ENCODE measurements around the gene FAM53A. TPM values are rescaled to one million over a fixed set of nuclear protein-coding genes. Genes with fewer than 3 reads are reported as not detected.

The FAM53A gene
- total RNA-seq, 1 experiment from 2014 or later = 3.1 TPM

GRCh38 chr4:1717129-1718094 lies 33.3 kb upstream of the FAM53A start:
- no peaks in the 10 kb centered on the region for H3K36me3 ChIP-seq (ENCODE audit: low read depth, low read length)
- DNase-seq = no peak
- H3F3A ChIP-seq (ENCODE audit: low read length, unreplicated experiment) = no peaks in the 10 kb centered on the region
- no peak overlapping the region for H3K9ac ChIP-seq (ENCODE audit: low read length)
- no TSS peak for BruUV-seq (replicated peaks)
- H3K9me2 ChIP-seq (replicated peaks; ENCODE audit: low read length) = no peaks in the 10 kb centered on the region
- peaks cover 4% of the 10 kb centered on the region; the same call in 1 of the 2 replicates for H4K20me1 ChIP-seq (ENCODE audit: low read length)
- ATAC-seq = no peak
- peaks cover 84% of the 10 kb centered on the region for H3K79me2 ChIP-seq (ENCODE audit: low read length)
- intact Hi-C loops (cut with micrococcal nuclease) = no loop called here
- no peak overlapping the region for H2AFZ ChIP-seq (ENCODE audit: low read length)
- CTCF ChIA-PET = no interaction called here
- POLR2A ChIA-PET (ENCODE audit: unreplicated experiment) = no interaction called here
- no peaks in the 10 kb centered on the region for H3K27me3 ChIP-seq (ENCODE audit: low read length)
- TF ChIP-seq EZH2 (IDR thresholded peaks at IDR 0.05; ENCODE audit: low read length, unreplicated experiment) = no peak
- TF ChIP-seq EZH2phosphoT487 (IDR thresholded peaks at IDR 0.05; ENCODE audit: borderline replicate concordance, low read length) = no peak
- TF ChIP-seq CTCF (conservative IDR thresholded peaks at IDR 0.05; ENCODE audit: low read depth, low read length) = no peak
- H3K27ac ChIP-seq (ENCODE audit: low read length) = no peak overlapping the region
- no peak overlapping the region for H3K4me3 ChIP-seq (ENCODE audit: low read length)
- H3K4me2 ChIP-seq (ENCODE audit: low read length) = no peak overlapping the region
- H3K4me1 ChIP-seq (ENCODE audit: insufficient read depth, low read length) = peaks cover 22% of the 10 kb centered on the region
- no peaks in the 10 kb centered on the region for H3K9me3 ChIP-seq (ENCODE audit: low read length)

- ChIA-PET POLR2A (ENCODE audit: unreplicated experiment) (no interaction called here), CTCF (no interaction called here)
- Histone ChIP-seq H3F3A (ENCODE audit: low read length, unreplicated experiment) (no peaks in the 10 kb centered on the region), H3K79me2 (ENCODE audit: low read length) (peaks cover 82% of the 10 kb centered on the region), H3K27me3 (ENCODE audit: low read length) (no peaks in the 10 kb centered on the region), H3K9me3 (ENCODE audit: low read length) (no peaks in the 10 kb centered on the region), H3K4me1 (ENCODE audit: insufficient read depth, low read length) (peaks cover 22% of the 10 kb centered on the region), H3K4me3 (ENCODE audit: low read length) (no peak overlapping the region), H3K36me3 (ENCODE audit: low read depth, low read length) (no peaks in the 10 kb centered on the region), H4K20me1 (ENCODE audit: low read length) (peaks cover 4% of the 10 kb centered on the region; the same call in 1 of the 2 replicates), H3K9ac (ENCODE audit: low read length) (no peak overlapping the region), H2AFZ (ENCODE audit: low read length) (no peak overlapping the region), H3K27ac (ENCODE audit: low read length) (no peak overlapping the region), H3K9me2 (replicated peaks; ENCODE audit: low read length) (no peaks in the 10 kb centered on the region), H3K4me2 (ENCODE audit: low read length) (no peak overlapping the region)
- DNase-seq (no peak), ATAC-seq (no peak)
- intact Hi-C loops (cut with micrococcal nuclease) = no loop called here
- BruUV-seq (replicated peaks) = no TSS peak
- TF ChIP-seq EZH2phosphoT487 (IDR thresholded peaks at IDR 0.05; ENCODE audit: borderline replicate concordance, low read length) (no peak), EZH2 (IDR thresholded peaks at IDR 0.05; ENCODE audit: low read length, unreplicated experiment) (no peak), CTCF (conservative IDR thresholded peaks at IDR 0.05; ENCODE audit: low read depth, low read length) (no peak)
Observed at GRCh38 chr4:1716065-1716945, 32.2 kb upstream of the FAM53A start.

Data from PC-3 (cell line).